Keratinocyte (primary cell): ENCODE measurements around the gene TUBB.

Experiments used
- EZH2 ChIP-seq: IDR thresholded peaks from one replicate; pipeline ENCODE4 v1.6.1; 2012; ENCODE audit warnings: inconsistent platforms, mild to moderate bottlenecking, low read length, moderate library complexity
- TF ChIP-seq, protein P1 (sequence below), 3 experiments: IDR thresholded peaks in 1 of 3; conservative IDR thresholded peaks in 1 of 3; optimal IDR thresholded peaks in 1 of 3; 2 replicates in 2 of 3; 3 replicates in 1 of 3; pipeline versions ENCODE3 to v1.5.1; 2011; ENCODE audit warnings: low read length in 3 of 3, mild to moderate bottlenecking in 3 of 3, moderate library complexity in 2 of 3, control low read depth in 1 of 3, inconsistent platforms in 1 of 3; ENCODE audit not compliant: insufficient read depth in 2 of 3; ENCODE audit errors: extremely low read depth in 1 of 3

DNA sequence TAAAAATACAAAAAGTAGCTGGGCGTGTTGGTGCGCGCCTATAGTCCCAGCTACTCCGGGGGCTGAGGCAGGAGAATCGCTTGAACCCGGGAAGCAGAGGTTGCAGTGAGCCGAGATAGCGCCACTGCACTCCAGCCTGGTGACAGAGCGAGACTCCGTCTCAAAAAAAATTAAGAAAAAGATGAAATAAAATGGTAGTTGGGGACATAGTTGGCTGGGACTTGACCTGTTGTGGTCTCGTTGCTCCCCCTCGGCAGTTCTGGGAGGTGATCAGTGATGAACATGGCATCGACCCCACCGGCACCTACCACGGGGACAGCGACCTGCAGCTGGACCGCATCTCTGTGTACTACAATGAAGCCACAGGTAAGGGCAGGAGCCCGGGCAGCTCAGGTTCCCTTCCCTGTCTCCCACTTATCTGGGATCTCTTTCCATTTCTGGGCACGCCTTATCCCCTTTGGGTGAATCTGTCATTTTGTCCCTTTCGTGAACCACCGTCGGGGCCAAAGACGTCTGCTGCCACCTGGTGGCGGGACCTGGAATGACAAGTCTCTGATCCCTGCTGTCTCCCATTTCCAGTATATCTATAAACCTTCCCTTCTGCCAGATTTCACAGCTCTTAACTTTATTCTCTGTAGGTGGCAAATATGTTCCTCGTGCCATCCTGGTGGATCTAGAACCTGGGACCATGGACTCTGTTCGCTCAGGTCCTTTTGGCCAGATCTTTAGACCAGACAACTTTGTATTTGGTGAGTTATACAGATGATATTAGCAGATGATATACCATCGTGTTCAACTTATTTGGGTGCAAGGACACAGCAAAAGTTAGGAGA, 2.3 kb downstream of the TUBB start:
- TF ChIP-seq, protein P1, sequence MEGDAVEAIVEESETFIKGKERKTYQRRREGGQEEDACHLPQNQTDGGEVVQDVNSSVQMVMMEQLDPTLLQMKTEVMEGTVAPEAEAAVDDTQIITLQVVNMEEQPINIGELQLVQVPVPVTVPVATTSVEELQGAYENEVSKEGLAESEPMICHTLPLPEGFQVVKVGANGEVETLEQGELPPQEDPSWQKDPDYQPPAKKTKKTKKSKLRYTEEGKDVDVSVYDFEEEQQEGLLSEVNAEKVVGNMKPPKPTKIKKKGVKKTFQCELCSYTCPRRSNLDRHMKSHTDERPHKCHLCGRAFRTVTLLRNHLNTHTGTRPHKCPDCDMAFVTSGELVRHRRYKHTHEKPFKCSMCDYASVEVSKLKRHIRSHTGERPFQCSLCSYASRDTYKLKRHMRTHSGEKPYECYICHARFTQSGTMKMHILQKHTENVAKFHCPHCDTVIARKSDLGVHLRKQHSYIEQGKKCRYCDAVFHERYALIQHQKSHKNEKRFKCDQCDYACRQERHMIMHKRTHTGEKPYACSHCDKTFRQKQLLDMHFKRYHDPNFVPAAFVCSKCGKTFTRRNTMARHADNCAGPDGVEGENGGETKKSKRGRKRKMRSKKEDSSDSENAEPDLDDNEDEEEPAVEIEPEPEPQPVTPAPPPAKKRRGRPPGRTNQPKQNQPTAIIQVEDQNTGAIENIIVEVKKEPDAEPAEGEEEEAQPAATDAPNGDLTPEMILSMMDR (optimal IDR thresholded peaks at IDR 0.05 in 1 of 3, IDR thresholded peaks at IDR 0.05 in 1 of 3, conservative IDR thresholded peaks at IDR 0.05 in 1 of 3; ENCODE audit: extremely low read depth in 1 of 3, insufficient read depth in 2 of 3, low read length in 3 of 3): peak; percentile 87 to 96 (median 87)
- TF ChIP-seq EZH2: no peak
